GM03348 (cell line): ENCODE measurements around the gene PFN1.

ENCODE experiments used
- DNase-seq: peaks from one replicate; pipeline ENCODE4 v3.0.0; 2012; ENCODE audit warnings: low spot score

Gene PFN1

DNA sequence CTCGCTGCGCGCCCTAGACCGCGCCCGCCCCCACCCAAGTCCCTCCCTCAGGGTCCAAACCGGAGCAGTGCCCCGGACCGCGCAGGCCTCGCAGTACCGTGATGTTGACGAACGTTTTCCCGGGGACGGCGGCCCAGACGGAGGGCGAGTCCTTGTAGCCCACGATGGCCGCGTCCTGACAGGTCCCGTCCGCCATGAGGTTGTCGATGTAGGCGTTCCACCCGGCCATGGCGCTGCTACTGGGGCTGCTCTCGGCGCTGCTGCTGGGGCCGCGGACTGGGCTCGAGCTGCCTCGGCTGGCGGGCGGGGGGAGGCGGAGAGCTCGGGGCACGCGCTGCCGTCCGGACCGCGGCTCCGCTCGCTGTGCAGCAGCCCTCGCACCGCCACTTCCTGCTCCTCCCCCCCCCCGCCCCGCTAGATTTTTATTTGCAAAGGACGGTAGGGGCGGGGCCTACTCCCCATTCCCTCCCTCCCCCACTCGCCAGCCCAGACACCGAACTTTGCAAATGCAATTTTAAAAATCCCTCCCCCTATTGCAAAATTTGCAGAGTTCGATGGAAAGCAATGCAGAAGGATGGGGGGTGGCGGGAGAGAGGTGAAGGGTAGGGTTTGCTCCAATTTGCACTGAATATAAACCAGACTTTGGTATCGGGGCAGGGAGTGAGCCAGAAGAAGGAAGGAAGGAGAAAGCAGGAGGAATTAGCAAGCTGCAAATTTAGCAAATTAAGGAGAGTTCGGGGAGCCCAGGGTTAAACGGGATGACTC is at the start of gene PFN1:
TSS of gene PFN1 (minus strand) at position 365 of the 765 bp plus-strand sequence. CDS start at position 229, 136 bp downstream.
- peak; percentile 94 for DNase-seq

DNA sequence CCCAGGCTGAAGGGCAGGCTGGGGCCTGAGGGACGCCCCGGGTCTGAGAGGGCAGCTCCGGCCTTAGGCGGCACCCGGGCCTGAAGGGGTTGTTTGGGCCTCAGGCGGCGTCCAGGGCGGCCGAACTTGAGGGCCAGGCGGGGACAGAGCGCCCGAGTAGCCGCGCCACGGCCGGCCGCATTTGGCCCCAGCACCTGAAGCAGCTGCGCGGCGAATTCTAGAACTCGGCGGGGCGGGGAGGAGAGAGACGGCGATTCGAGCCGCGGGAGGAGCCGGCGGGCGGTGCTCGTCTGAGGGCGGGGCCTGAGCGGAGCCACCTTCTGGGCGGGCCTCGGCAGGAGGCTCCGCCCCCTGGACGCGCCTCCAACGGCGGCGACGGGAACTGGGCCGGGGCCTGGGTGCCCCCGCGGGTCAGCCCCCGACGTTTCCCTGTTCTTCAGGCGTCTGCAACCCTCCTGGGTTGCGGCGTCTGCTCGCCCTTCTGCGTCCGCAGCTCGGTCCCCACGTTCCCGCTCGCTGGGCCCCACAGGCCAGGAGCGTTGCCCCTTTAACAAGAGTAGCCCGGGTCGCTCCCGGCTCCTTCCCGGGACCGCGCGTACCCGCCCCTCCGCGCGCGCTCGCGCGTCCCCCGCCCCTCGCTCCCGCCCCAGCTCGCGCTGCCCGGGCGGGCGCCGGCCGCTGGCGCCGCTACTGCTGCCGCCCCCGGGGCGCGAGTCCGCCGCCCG is 49.1 kb upstream of the PFN1 start, which contains the start of the genes INCA1 and KIF1C:
TSS of gene INCA1 (minus strand) at position 221 of the 725 bp plus-strand sequence. CDS start 3,085 bp downstream, outside the sequence.
TSS of gene KIF1C (plus strand) at position 649 of the 725 bp plus-strand sequence. CDS start 2,297 bp downstream, outside the sequence.
- DNase-seq, result peak; percentile 99

DNA sequence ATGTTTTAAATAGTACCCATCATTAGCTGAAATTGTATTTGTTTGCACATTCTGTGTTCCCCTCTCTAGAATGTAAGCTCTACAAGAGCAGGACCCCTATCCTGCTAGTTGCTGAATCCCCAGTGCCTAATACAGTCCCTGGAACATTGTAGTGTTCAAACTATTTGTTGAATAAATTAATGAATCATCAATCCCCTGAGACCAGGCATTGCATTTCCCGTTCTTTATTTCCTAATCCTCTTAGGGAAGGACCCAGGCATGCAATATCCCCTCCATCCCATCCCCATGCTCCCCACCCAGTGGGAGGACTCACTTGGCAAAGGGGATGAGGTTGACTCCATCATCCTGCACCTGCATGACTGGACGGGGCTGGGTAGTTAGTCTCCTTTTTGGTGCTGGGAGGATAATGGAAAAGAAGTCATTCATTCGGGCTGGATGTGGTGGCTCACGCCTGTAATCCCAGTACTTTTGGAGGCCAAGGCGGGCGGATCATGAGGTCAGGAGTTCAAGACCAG is 45.8 kb upstream of the PFN1 start:
- no peak for DNase-seq

DNA sequence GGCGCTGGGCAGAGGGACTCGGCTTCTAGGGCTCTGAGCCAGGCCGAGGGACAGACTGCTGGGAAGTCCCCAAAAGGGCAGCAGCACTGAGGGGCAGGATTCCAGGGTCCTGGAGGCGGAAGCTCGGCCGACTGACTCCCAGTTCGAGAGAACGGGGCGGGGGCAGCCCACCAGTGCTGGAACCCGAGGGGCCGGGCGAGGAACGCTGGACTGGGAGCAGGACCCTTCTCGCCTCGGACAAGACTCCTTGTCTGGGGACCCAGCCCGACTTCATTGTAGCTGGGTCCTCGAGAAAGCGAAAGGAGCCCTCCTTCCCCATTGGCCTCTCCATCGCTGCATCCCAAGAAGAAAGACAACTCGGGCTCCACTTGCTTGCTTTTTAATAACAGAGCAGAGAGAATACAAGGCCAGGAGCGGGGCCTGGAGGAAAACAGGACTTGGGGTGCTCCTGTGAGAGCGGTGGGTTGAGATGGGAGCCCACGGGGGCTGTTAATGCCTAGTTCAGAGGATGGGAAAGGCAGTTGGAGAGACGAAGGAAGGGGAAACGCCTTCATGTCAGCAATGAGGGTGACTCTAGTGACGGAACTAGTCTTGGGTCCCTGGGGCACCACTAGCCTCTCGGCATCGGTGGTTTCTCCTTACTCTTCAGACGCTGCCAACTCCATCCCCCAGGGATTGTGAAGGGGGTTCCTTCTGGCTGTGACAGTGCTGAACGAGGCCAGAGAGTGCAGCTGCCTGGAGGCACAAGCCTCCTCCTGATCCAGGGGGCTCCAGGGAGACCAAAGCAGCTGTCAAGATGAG is 39.6 kb upstream of the PFN1 start:
- peak; percentile 20 for DNase-seq

DNA sequence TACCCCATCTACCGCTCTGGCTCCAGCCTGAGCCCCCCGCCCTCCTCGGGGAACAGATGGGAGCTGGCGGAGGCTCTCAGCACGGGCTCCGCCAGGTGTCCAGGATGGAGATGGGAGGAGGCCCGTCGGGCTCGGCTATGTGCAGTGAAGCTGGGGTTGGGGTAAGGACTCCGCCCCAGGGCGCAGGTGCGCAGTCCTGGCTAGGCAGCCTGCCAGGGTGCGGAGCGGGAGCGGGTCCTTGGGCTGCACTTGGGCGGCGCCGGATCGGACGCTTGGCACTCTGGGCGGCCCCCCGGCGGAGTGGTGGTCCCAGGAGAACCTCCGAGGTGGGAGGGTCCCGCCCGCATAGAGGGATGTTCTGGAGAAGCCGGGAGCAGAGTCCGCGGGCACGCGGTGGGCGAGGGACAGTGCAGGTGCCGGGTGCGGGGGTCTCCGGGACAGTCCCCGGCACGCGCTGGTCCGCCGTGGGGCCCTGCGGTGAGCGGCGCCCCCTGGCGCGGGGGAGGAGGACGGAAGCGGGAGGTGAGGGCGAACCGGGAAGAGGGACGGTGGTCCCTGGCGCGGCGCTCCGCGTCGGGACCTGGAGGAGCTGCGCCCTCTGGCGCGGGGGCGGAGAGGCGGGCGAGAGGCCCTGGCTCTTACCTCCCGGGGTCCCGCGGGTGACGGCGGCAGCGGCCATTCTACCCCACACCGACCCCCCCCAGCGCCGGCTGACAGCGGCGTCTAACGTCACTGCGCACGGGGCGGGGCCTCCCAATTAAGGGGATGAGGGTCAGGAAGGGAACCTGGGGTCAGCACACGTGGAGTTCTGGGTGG is 38.8 kb upstream of the PFN1 start, which contains the start of gene CAMTA2:
TSS of gene CAMTA2 (minus strand) at position 725 of the 816 bp plus-strand sequence. CDS start 1,453 bp downstream, outside the sequence.
- peak; percentile 92 for DNase-seq

DNA sequence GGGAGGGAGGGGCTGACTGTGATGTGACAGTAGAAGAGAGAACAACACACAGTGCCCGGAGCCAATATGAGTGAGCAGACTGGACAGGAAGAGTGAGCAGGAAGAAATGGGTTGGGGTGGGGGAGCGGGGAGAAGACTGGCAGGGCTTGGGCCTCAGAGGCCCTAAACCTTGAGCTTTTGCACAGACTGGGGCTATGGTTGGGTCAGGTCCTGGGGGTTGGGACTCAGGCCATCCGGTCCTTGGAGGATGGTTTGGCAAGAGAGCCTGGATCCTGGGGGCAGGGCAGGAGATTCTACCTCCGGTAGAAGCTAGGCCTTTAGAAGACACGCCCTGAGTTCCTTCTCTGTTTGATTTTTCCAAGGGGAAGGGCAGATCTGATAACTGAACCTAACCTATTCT is 38.1 kb upstream of the PFN1 start:
- DNase-seq, result peak; percentile 36

DNA sequence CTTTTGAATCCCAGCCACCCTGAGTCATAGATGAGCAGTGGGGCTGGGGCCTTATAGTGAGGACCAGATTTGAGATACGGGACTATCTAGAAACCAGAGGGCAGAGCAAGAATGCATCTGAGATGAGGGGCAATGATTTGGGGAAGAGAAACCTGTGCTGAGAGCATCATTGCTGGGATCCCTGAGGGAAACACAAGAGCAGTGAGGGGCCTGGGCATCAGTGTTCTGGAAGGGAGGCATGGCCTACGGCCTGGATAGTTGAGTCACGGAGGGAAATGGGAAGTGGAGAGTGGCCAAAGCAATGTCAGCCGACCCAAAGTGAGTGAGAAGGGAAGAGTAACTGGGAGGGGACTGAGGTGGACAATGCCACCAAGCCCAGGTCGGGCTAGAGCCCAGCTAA is 34.0 kb upstream of the PFN1 start:
- DNase-seq, result no peak

DNA sequence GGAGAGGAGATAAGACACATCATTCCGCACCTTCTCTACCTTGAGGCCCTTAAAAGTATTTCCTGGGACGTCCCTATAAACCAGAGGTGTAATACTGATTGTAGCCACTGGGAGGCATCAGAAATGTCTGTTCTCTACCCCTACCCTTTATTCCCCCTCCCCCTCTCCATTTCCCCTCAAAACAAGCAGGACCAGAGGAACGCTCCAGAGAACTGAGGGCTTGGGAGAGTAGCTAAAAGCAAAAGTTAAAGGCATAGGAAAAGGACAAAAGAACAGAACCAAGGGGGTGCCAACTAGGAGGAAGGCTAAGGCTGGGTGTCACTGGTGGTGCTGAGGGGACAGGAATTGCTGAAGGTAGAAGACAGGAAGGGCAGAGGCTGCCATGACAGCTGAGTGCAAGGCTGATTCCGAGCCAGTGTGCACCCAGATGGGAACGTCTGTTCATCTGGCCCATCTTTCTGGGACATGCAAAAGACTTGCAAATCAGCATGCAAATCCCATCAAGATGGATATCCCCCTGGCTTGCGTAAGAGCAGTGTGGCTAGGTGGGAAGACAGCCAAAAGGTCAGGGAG is 32.4 kb upstream of the PFN1 start:
- DNase-seq, result peak; percentile 69

DNA sequence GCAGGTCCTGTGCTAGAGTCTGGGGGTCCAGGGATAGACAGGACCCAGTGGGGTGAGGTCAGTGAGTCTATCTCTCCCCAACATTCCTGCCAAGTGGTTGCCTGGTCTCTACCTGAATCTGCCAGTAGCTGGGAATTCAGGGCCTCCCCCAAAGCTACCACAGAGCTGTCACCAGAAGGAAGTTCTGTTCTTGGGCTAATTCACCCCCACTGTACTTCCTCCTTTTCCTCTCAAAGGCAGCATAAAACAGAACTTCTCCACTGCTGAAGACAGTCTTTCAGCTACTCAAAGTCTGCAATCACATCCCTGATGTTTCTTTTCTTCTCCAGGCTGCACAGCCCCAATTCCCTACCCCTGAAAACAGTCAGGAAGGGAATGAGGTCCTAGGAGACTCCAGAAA is 30.4 kb upstream of the PFN1 start:
- no peak for DNase-seq

DNA sequence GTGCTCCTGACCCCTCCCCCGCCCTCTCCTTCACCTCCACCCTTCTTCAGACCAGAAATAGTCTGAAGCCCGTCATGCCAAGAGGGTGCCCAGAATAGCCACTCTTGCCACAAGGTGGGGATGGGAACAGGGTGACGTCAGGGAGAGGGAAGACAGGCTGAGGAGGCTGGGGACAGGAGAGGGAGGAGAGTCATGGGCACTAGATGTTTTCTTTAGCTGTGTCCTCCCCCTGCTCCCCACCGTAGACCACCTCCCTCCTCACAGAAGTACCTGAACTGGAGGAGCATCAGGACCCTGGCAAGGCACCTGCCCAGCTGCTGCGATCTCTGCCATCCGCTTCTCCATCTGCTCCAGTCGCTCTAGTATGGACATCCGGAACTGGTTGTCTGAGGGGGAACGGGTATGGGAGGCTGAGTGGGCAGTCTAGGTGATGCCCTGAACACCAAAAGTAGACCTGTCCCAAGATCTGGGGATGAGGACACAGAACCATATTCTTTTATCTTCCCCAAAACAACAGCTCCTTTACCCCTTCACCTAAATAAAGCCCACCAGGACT is 25.9 kb upstream of the PFN1 start:
- DNase-seq, result no peak

DNA sequence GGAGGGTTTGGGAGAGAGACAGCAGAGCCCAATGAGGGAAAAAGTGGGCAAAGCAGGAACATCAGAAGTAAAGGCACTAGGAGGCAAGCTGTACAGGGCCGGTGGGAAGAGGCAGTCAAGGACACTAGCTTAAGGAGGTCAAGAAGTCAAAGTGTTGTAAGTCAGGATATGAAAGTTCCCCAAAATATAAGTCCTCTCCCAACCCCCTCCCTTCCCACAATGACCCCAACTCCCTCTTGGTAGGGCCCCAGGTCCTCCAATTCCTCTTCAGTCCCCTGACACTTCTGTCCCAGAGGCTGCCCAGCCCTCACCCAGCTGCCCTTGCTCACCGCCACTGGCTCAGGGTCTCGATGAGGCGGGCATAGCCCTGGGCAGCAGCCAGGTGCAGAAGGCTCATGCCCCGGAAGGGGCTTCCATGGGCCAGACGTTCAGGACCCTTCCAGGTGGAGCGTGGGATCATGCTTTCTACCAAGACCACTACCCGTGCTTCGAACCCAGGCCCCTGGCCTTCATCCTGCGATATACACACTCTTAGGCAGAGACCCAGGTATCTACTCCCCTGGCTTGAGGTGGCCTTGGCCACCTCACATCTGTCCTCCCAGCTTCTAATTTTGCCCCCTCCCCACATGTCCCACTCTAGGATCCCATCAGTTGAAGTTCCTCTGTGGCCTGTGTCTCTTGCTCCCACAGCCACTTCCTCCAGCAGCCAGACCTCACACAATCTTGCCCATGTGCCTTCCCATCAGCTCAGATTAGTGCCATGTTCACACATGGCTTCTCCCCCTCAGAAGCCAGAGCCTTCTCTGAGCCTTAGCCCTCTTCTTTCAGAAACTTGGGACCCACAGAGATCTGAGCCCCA is 25.2 kb upstream of the PFN1 start:
- DNase-seq, result no peak

DNA sequence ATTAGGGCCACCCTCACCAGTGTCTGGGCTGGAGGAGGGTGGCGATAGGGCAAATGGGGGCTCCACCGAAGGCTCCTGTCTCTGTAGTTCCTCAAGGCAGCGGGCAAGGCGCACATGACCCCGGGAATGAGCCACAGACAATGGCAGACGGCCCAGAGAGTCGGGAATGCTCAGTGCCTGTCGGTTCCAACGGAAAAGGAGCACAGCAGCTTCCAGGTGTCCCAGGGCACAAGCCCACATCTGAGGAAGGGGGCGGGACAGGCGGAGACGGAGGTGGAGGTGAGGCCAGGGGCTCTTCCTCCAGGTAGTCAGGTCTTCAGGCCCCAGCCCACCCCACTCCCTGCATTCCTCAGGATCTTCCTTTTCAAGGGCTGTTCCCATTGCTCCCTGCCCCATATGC is 24.4 kb upstream of the PFN1 start:
- no peak for DNase-seq

DNA sequence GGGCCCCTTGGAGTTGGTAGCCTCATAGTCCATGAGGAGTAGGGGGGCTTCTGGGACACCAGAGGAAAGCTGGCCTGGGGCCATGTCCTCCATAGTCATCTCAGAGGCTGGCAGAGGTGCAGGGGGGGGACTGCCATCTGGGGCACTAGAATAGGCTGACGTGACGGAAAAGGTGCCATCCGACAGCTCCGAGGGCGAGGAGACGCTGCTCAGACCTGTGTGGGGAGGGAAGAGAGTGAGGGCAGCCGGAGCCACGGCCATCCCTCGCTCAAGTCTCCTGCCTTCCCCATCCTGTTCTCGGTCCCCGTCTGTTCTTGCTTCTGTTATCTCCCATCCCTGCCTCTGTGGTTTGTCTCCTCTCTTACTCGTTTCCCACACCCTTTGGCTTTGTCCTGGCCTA is 24.0 kb upstream of the PFN1 start:
- no peak for DNase-seq

DNA sequence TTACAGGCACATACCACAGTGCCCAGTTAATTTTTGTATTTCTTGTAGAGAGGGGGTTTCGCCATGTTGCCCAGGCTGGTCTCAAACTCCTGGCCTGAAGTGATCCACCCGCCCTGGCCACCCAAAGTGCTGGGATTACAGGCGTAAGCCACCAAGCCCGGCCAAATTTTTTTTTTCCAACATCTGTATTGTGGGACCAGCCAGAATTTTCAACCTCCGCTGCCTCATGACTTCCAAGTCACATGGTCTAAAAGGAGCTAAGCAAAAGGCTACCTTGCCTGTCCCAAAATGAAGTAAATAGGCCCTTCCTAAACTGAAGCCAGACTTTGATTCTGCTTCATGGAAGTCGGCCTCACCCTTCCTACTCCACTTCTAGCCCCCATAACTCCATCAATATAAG is 23.5 kb upstream of the PFN1 start:
- DNase-seq, result no peak

DNA sequence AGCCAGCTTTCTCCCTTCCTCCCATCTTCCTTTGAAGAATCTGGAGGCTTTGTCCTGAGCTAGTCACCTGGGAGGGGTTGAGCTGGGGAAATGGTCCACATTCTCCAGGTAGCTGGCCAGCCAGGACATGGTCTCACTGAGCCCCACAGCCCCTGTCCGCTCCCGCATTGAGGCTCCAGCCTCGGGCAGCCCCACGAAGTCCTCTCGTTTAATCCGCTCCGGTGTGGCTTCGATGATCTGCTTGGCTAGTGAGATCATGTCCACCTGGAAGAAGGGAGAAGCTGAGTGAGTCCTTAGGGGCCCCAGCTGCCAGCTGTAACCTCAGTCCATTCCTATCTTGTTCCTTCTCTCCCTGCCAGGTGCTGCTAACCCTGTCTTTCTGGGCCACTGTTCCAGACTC is 21.9 kb upstream of the PFN1 start:
- DNase-seq, result no peak

DNA sequence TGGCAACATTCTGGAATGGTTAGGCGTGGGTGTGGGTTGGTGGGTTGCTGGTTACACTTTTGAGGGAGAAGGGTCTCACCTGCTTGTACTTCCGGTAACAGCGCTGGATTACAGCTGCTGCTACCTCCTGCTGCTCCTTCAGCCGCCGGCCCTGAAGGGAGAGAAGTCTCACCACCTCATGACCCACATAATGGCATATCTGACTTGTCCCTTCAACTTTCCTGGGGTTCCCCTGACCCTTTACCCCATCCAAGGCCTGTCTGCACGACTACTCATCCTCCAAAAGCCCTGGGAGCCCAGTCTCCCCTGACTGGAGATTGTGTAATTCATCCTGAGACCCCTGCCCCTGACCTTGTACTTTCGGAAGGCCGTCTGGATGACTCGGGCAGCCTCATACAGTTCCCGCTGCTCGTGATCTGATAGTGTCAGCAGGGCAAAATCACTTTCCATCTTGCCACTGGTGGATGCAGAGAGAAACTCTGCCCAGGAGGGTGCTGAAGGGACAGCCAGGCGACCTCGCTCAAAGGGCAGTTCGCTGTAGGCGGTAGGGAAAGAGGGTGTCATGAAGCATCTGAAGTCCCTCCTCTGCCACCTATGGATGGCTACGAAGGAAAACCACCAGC is 21.3 kb upstream of the PFN1 start:
- no peak for DNase-seq

DNA sequence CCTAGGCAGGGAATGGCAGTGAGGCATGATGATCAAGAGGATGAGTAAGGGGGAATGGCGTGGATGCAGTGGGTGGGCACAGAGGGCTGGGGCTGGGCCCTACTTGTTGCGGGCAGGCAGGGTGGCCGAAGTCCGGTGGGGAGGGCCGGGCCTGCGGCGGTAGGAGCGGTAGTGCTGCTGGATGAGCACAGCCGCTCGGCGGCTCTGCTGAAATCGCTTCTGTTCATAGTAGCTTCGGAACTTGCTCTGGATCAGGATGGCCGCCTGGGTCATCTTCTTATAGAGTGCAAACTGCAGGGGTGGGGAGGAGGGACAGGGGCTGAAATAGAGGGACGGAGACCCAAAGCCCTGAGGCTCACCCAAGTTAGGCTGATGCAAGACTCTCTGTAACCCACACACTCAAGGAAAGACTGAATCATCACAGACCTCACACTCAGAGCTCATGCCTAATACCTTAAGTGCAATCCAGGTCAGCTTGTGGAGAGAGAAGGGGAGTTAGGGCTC is 20.8 kb upstream of the PFN1 start:
- DNase-seq, result peak; percentile 74

DNA sequence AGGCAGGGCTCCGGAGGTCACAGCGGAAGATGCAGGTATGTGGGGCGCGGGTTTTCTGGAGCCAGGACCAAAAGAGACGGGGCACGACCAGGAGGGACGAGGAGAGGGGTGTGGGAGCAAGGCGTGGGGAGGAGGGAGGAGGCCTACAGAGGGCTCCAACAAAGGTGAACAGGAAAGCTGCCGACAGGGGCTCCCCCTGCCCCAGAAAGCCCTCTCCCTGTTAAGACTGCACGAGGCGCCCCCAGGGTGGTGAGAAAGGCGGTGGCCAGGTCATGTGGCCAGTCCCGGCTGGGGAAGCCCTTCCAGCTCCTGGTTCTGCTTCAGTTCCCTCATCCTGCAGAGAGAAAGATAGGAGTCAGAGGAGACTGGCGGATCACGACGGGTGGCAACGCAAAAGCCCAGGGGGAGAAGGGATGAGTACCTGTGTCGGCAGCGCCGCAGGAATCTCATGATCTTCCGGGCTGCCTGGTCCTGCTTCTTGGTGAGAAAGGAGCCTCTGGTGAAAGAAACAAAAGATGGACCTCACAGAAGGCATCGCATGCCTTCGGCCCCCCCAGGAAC is 20.2 kb upstream of the PFN1 start:
- no peak for DNase-seq
